CD4-positive, CD25-positive, alpha-beta regulatory T cell (primary cell): ENCODE results near the gene NDUFS8. TPM values are rescaled to one million over a fixed set of nuclear protein-coding genes. Genes with fewer than 3 reads are reported as not detected.
A peak's percentile ranks its signal among the peaks of the same experiment; 100 is the strongest.

Source experiments
- ATAC-seq, 2 donors: fragments of 150-1000 bp; cut with Tn5 transposase; one replicate each; pipeline ENCODE4 v1.10.0; 2021; ENCODE audit warnings: low read depth in 2 of 2, moderate number of reproducible peaks in 2 of 2, moderate library complexity in 1 of 2
- DNase-seq, 3 donors: peaks; one replicate each; pipeline versions ENCODE4 v3.0.0 to v3.0.0-alpha.2; 2012 to 2022; ENCODE audit warnings: mixed read lengths in 1 of 3
- H3K27ac ChIP-seq: one replicate; pipeline ENCODE4 v1.7.0; 2013; ENCODE audit warnings: mild to moderate bottlenecking, low read length; ENCODE audit not compliant: insufficient read depth, poor library complexity, severe bottlenecking
- H3K27me3 ChIP-seq: one replicate; pipeline ENCODE4 v1.7.0; 2013; ENCODE audit warnings: low read length; ENCODE audit not compliant: control insufficient read depth, insufficient read depth
- H3K36me3 ChIP-seq: one replicate; pipeline ENCODE4 v1.7.0; 2013; ENCODE audit warnings: mild to moderate bottlenecking, low read length, moderate library complexity; ENCODE audit not compliant: control insufficient read depth, insufficient read depth
- H3K4me1 ChIP-seq: 2 replicates; pipeline ENCODE4 v1.7.0; 2013; ENCODE audit warnings: mild to moderate bottlenecking, low read length; ENCODE audit not compliant: insufficient read depth, control insufficient read depth, poor library complexity, severe bottlenecking
- H3K4me3 ChIP-seq: one replicate; pipeline ENCODE4 v1.7.0; 2013; ENCODE audit warnings: low read depth, mild to moderate bottlenecking, low read length, moderate library complexity
- H3K9me3 ChIP-seq, 2 experiments: 1 replicate in 1 of 2; 2 replicates in 1 of 2; pipeline ENCODE4 v1.7.0; 2013; ENCODE audit warnings: low read length in 2 of 2, mild to moderate bottlenecking in 1 of 2, moderate library complexity in 1 of 2; ENCODE audit not compliant: control insufficient read depth in 2 of 2
- H3K27ac Mint-ChIP-seq, 3 donors: one replicate each; pipeline ENCODE4 v1.8.0; 2020 to 2022; ENCODE audit warnings: mild to moderate bottlenecking in 3 of 3, mixed read lengths in 3 of 3, moderate library complexity in 2 of 3
- H3K27me3 Mint-ChIP-seq: one replicate; pipeline ENCODE4 v1.8.0; 2022; ENCODE audit warnings: mild to moderate bottlenecking, mixed read lengths
- H3K36me3 Mint-ChIP-seq: one replicate; pipeline ENCODE4 v1.8.0; 2020; ENCODE audit warnings: mixed read lengths
- H3K4me1 Mint-ChIP-seq, 4 donors: one replicate each; pipeline ENCODE4 v1.8.0; 2020 to 2022; ENCODE audit warnings: mixed read lengths in 4 of 4, mild to moderate bottlenecking in 1 of 4
- H3K4me3 Mint-ChIP-seq, 4 donors: one replicate each; pipeline ENCODE4 v1.8.0; 2020 to 2022; ENCODE audit warnings: mild to moderate bottlenecking in 4 of 4, mixed read lengths in 4 of 4, moderate library complexity in 3 of 4
- H3K9me3 Mint-ChIP-seq, 7 donors: one replicate each; pipeline ENCODE4 v1.8.0; 2020 to 2022; ENCODE audit warnings: mixed read lengths in 7 of 7, mild to moderate bottlenecking in 3 of 7, moderate library complexity in 2 of 7
- polyA plus RNA-seq, 4 donors: library from polyadenylated mRNA; unstranded; fragments of 300-500 nt; fragmentation: Illumina TruSeq; gene quantifications; one replicate each; pipeline ENCODE4 v1.2.3, GENCODE V29; 2021
- total RNA-seq: library from RNA; stranded (reverse); gene quantifications from one replicate; pipeline ENCODE4 v1.2.3, GENCODE V29; 2022

NDUFS8 gene
- total and polyA plus RNA-seq, 5 donors from 2014 or later = 66.6 to 166 (median 145) TPM

DNA sequence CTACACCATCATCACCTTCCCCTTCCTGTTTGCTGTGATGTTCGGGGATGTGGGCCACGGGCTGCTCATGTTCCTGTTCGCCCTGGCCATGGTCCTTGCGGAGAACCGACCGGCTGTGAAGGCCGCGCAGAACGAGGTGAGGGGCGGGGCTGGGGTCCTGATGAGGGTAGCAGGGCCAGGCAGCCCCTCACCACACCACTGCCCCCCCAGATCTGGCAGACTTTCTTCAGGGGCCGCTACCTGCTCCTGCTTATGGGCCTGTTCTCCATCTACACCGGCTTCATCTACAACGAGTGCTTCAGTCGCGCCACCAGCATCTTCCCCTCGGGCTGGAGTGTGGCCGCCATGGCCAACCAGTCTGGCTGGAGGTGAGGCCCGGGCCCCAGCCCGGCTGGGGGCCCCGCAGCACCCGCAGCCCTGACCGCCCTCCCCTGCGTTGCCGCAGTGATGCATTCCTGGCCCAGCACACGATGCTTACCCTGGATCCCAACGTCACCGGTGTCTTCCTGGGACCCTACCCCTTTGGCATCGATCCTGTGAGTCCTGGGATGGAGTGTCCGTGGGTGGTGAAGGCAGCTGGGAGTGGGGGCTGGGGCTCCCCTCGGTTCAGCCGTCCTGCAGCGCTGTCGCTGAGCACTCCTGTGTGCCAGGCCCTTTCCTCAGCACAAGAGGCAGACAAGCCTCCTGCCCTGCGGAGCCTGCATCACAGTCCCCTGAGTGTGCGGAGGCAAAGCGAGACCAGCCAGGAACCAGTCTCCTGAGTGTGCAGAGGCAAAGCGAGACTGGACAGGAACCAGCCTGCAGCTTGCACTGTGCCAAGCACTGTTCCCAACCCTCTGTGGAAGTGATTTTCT is 17.2 kb downstream of the NDUFS8 start:
- ATAC-seq (no peak), DNase-seq (no peak)
- no peak overlapping the region for H3K4me3 Mint-ChIP-seq
- Histone ChIP-seq H3K4me1 (no peaks in the 10 kb centered on the region), H3K36me3 (peaks cover 56% of the 10 kb centered on the region), H3K9me3 (no peaks in the 10 kb centered on the region), H3K4me3 (no peak overlapping the region), H3K27ac (no peak overlapping the region), H3K27me3 (no peaks in the 10 kb centered on the region)
- H3K27ac Mint-ChIP-seq = peak overlapping the region in 1 of 3 donors; percentile 42
- H3K9me3 Mint-ChIP-seq = peaks cover 0 to 3% (median 0%) of the 10 kb centered on the region in 7 donors
- H3K36me3 Mint-ChIP-seq = peaks cover 9% of the 10 kb centered on the region
- no peaks in the 10 kb centered on the region for H3K27me3 Mint-ChIP-seq
- no peaks in the 10 kb centered on the region for H3K4me1 Mint-ChIP-seq

DNA sequence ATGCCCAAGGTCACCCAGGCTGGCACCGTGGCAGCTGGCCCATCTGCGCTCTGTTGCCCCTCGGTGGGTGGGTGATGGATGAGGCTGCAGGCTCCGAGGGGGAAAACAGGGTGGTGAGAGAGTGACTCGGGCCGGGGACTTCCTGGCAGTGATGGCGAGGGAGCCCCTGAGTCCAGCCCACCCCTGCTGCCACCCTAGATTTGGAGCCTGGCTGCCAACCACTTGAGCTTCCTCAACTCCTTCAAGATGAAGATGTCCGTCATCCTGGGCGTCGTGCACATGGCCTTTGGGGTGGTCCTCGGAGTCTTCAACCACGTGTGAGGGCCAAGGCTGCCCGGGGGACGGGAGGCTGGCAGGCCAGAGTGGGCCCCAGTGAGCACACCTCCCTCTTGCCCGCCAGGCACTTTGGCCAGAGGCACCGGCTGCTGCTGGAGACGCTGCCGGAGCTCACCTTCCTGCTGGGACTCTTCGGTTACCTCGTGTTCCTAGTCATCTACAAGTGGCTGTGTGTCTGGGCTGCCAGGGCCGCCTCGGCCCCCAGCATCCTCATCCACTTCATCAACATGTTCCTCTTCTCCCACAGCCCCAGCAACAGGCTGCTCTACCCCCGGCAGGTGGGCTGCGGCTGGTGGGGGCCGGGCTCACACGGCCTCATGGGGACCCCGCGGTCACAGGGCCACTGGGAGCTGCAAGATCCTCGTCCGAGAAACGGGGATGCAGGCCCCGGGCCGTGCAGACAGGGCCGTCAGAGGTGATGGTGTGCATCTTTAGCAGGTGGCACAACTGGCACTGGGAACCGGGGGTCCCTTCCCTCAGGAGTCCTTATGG is 18.4 kb downstream of the NDUFS8 start:
- H3K27me3 Mint-ChIP-seq = no peaks in the 10 kb centered on the region
- ATAC-seq = no peak

DNA sequence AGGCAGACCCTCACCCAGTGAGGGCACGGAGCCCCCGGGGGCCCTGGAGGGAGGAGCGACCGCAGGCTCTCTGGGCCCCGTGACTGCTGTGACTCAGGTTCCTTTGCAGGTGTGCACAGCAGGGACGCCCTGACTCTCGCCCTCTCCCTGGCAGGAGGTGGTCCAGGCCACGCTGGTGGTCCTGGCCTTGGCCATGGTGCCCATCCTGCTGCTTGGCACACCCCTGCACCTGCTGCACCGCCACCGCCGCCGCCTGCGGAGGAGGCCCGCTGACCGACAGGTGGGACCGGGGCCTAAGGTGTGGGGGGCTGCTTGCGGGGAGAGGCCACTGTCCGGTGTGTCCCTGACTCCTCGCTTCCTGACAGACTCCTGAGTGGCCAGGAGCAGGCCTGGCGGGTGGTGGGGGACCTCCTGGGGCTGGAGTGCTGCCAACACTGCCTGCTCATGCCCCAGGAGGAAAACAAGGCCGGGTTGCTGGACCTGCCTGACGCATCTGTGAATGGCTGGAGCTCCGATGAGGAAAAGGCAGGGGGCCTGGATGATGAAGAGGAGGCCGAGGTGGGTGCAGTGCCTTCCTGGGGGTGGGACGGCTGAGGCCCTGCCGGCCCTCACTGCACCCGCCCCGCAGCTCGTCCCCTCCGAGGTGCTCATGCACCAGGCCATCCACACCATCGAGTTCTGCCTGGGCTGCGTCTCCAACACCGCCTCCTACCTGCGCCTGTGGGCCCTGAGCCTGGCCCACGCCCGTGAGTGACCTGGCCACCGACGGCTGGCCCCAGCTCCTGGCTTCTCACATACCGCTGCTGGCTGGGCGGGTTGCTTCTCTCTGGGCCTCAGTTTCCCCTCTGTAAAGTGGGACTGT is 19.3 kb downstream of the NDUFS8 start:
- Mint-ChIP-seq H3K9me3 (peaks cover 0 to 3% (median 0%) of the 10 kb centered on the region in 7 donors), H3K4me1 (no peaks in the 10 kb centered on the region), H3K27me3 (no peaks in the 10 kb centered on the region), H3K36me3 (peaks cover 9% of the 10 kb centered on the region), H3K4me3 (no peak overlapping the region), H3K27ac (no peak overlapping the region)
- Histone ChIP-seq H3K36me3 (peaks cover 50% of the 10 kb centered on the region), H3K4me1 (no peaks in the 10 kb centered on the region), H3K27ac (no peak overlapping the region), H3K27me3 (no peaks in the 10 kb centered on the region), H3K4me3 (no peak overlapping the region), H3K9me3 (no peaks in the 10 kb centered on the region)
- ATAC-seq (no peak), DNase-seq (no peak)

More for the DNA sequence above, 18.4 kb downstream of the NDUFS8 start:
- no peak overlapping the region for H3K27ac ChIP-seq
- no peak overlapping the region for H3K4me3 ChIP-seq
- no peak overlapping the region for H3K27ac Mint-ChIP-seq
- H3K4me1 Mint-ChIP-seq = no peaks in the 10 kb centered on the region
- no peaks in the 10 kb centered on the region for H3K27me3 ChIP-seq
- H3K9me3 ChIP-seq = no peaks in the 10 kb centered on the region
- H3K36me3 Mint-ChIP-seq = peaks cover 9% of the 10 kb centered on the region
- H3K4me1 ChIP-seq = no peaks in the 10 kb centered on the region
- DNase-seq = no peak
- H3K4me3 Mint-ChIP-seq = no peak overlapping the region
- peaks cover 0 to 3% (median 0%) of the 10 kb centered on the region in 7 donors for H3K9me3 Mint-ChIP-seq
- peaks cover 58% of the 10 kb centered on the region for H3K36me3 ChIP-seq

DNA sequence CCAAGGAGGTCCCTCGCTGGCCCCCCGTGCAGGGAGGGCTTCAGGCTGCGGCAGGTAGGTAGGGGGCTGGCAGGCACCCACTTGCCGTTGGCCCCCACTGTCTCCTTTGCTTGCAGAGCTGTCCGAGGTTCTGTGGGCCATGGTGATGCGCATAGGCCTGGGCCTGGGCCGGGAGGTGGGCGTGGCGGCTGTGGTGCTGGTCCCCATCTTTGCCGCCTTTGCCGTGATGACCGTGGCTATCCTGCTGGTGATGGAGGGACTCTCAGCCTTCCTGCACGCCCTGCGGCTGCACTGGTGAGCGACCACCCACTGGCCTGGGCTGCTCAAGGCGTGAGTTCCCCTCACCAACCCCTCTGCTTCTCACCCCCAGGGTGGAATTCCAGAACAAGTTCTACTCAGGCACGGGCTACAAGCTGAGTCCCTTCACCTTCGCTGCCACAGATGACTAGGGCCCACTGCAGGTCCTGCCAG is 19.9 kb downstream of the NDUFS8 start:
- Mint-ChIP-seq H3K9me3 (peaks cover 0 to 3% (median 0%) of the 10 kb centered on the region in 7 donors), H3K4me1 (no peaks in the 10 kb centered on the region), H3K27ac (peak overlapping the region in 1 of 3 donors; percentile 31), H3K36me3 (peaks cover 9% of the 10 kb centered on the region), H3K27me3 (no peaks in the 10 kb centered on the region), H3K4me3 (no peak overlapping the region)
- no peak for ATAC-seq
- Histone ChIP-seq H3K27me3 (no peaks in the 10 kb centered on the region), H3K9me3 (no peaks in the 10 kb centered on the region), H3K36me3 (peaks cover 47% of the 10 kb centered on the region), H3K27ac (no peak overlapping the region), H3K4me1 (no peaks in the 10 kb centered on the region), H3K4me3 (no peak overlapping the region)
- DNase-seq = no peak

DNA sequence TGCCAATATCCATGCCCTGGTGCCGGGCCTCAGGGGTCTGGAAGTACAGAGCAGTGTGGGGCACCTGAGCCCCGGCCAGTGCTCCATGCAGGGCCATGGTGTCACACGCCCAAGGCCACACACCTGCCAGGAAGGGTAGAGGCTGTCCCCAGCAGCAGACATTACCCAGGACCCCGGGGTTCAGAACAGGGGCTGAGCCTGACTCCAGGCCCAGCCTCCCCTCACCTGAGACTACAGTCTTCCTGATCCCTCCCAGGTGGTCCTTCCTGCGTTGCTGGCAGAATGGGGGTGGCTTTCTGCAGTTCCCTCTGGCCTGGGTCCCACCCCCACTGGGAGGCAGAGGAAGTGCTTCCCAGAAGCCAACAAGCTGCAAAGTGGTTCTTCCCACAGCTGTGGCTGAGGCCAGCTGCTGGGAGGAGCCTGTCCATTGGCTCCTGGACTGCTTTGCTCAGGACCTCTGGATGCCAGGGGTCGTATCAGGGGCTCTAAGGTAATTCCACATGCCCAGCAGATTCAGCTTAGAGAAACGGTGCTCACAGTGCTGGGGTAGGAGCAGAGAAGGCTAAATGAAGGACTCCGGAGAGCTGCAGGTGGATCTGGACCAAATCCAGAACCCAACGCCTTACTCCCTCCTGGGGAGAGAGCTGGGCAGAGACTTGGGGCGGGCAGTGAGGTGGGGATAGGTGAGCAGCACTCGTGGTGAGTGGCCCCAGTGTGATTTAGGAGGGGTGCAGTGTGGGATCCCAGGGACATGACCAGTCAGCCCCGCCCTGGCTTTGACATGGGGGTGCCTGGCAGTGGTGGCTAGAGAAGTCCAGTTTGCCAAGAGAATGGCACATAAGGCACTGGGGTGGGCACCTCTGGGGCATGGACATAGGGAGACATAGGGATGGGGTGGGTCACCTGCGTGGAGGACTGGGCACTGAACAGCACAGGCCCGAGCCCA is 21.0 kb downstream of the NDUFS8 start:
- H3K4me3 ChIP-seq = no peak overlapping the region
- no peaks in the 10 kb centered on the region for H3K4me1 Mint-ChIP-seq
- ATAC-seq = no peak
- no peaks in the 10 kb centered on the region for H3K4me1 ChIP-seq
- H3K27me3 Mint-ChIP-seq = no peaks in the 10 kb centered on the region
- H3K9me3 ChIP-seq = no peaks in the 10 kb centered on the region
- peaks cover 6% of the 10 kb centered on the region for H3K36me3 Mint-ChIP-seq
- no peak for DNase-seq
- H3K27ac Mint-ChIP-seq = peak overlapping the region in 2 of 3 donors; percentile 20 to 62
- H3K36me3 ChIP-seq = peaks cover 40% of the 10 kb centered on the region
- no peaks in the 10 kb centered on the region for H3K27me3 ChIP-seq
- H3K4me3 Mint-ChIP-seq = no peak overlapping the region
- no peak overlapping the region for H3K27ac ChIP-seq
- H3K9me3 Mint-ChIP-seq = peaks cover 0 to 3% (median 0%) of the 10 kb centered on the region in 7 donors

DNA sequence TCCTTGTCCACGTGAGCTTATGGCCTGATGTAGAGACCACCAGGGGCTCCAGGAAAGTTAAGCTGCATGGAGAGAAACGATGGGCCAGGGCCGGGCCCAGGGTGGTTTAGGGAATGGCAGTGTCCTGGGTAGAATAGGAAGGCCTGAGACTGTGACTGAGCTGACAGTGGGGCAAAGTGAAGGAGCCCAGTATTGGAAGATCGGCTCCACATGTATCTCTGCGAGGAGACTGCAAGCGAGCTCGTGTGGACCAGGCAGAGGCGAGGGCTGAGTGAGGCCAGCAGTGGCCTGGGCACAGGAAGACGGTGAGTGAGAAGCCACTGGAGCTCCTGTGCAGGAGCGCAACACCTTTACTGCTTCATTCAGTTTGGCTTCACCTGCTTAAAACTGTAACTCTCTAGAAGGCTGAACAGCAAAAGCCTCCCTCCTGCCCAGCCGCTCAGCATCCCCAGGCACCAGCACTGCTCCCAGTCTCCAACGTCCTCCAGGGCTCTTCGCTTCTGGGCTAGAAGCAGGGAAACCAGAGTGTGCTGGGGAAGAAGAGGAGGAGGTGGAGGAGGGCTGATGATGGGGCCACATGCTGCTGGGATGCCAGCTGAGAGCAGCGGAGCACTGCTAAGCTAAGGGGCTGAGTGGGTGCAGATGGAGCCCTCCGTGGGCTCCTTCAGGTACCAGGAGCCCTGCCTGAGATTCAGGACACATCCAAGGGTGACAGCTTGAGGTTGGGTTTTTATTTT is 21.8 kb downstream of the NDUFS8 start:
- Histone ChIP-seq H3K27me3 (no peaks in the 10 kb centered on the region), H3K27ac (no peak overlapping the region), H3K4me1 (no peaks in the 10 kb centered on the region), H3K4me3 (no peak overlapping the region), H3K36me3 (peaks cover 40% of the 10 kb centered on the region), H3K9me3 (no peaks in the 10 kb centered on the region)
- DNase-seq (no peak), ATAC-seq (no peak)
- H3K36me3 Mint-ChIP-seq = peaks cover 6% of the 10 kb centered on the region
- H3K4me1 Mint-ChIP-seq = no peaks in the 10 kb centered on the region
- peaks cover 0 to 3% (median 0%) of the 10 kb centered on the region in 7 donors for H3K9me3 Mint-ChIP-seq
- H3K4me3 Mint-ChIP-seq = no peak overlapping the region
- H3K27ac Mint-ChIP-seq = no peak overlapping the region
- H3K27me3 Mint-ChIP-seq = no peaks in the 10 kb centered on the region
